ENCODE data around the gene PLD5.
"Not testable (repeated sequence)": the region's sequence is repeated elsewhere in the genome, so short reads cannot be mapped to it uniquely, and the experiment has no call there.

Gene PLD5

DNA sequence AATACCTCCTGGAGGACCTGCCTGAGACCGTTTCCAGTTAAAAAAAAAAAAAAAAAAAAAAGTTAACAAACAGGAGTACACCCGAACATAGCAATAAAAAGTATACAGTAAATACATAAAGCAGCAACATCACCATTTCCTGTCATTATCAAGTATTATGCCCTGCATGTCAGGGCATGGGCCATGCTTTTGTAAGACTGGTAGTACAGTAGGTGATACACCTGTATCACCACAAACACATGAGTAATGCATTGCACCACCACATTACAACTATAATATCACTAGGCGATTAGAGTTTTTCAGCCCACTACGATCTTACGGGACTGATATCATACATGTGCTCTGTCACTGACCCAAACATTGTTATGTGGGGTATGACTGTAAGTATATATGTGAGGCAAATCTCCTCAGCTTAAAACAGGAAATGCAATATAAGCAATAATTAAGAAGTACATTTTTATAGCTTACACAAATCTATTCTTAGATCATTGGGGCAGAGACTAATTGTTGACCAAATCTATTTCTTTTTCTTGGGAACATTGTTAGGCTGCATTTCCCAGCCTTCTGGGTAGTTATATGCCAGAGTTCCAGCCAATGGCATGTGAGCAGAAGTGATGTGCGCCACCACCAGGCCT is 98.1 kb downstream of the PLD5 start:
- Mint-ChIP-seq H3K4me1 (ENCODE audit: low read depth) (no peaks in the 10 kb centered on the region), H3K36me3 (ENCODE audit: low read depth) (no peaks in the 10 kb centered on the region), H3K27ac (no peak overlapping the region), H3K9me3 (no peaks in the 10 kb centered on the region), H3K27me3 (ENCODE audit: low read depth) (no peaks in the 10 kb centered on the region), H3K4me3 (no peak overlapping the region)
- no peak for DNase-seq (ENCODE audit: low spot score)

- H3K9me3 Mint-ChIP-seq: no peaks in the 10 kb centered on the region
- DNase-seq (ENCODE audit: low spot score): no peak
- no peaks in the 10 kb centered on the region for H3K27me3 Mint-ChIP-seq (ENCODE audit: low read depth)
- no peaks in the 10 kb centered on the region for H3K4me1 Mint-ChIP-seq (ENCODE audit: low read depth)
- no peaks in the 10 kb centered on the region for H3K36me3 Mint-ChIP-seq (ENCODE audit: low read depth)
- H3K27ac Mint-ChIP-seq: no peak overlapping the region
- H3K4me3 Mint-ChIP-seq: no peak overlapping the region
Observed at GRCh38 chr1:242425232-242425631, 99.3 kb downstream of the PLD5 start.

DNA sequence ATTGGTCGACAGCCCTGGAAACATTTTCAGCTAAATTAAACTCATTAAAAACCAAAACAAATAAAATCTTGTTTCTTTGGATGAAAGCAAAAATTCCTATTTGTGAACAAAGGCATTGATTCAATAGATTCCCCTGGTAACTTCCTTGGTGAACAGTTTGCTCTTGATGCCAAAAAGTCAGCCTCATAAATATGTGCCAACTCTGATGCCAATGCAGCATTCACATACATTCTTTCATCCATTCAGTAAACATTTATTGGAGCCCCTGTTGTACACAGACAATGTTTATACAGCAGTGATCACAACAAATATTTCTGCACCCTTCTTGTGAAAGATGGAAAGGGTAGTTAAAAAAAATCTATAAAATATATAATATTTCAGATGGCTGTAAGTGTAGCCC is 107.8 kb downstream of the PLD5 start:
- Mint-ChIP-seq H3K27me3 (ENCODE audit: low read depth) (no peaks in the 10 kb centered on the region), H3K4me1 (ENCODE audit: low read depth) (no peaks in the 10 kb centered on the region), H3K36me3 (ENCODE audit: low read depth) (no peaks in the 10 kb centered on the region), H3K9me3 (no peaks in the 10 kb centered on the region), H3K27ac (no peak overlapping the region), H3K4me3 (no peak overlapping the region)
- no peak for DNase-seq (ENCODE audit: low spot score)

DNA sequence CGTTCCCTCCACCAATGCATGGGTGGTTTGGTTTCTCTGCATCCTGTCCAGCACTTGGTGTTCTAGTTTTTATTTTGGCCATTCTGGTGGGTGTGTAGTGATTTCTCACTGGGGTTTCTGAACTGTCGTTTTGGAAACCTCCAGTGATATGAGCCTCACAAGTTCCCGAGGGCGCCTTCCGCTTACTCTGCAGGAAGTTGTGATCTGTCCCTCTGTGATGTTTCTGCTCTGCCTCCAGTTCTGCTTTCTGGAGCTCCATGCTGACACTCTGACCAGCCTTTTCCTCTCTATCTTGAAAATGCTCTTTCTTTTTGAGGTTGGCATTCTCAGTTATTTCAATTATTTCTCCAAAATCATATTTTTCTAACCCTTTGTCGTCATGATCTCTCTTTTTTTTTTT is 111.6 kb downstream of the PLD5 start:
- no peaks in the 10 kb centered on the region for H3K4me1 Mint-ChIP-seq (ENCODE audit: low read depth)
- H3K27me3 Mint-ChIP-seq (ENCODE audit: low read depth): no peaks in the 10 kb centered on the region
- H3K36me3 Mint-ChIP-seq (ENCODE audit: low read depth): no peaks in the 10 kb centered on the region
- H3K9me3 Mint-ChIP-seq: peaks cover 6% of the 10 kb centered on the region
- H3K4me3 Mint-ChIP-seq: no peak overlapping the region
- no peak overlapping the region for H3K27ac Mint-ChIP-seq
- no peak for DNase-seq (ENCODE audit: low spot score)

DNA sequence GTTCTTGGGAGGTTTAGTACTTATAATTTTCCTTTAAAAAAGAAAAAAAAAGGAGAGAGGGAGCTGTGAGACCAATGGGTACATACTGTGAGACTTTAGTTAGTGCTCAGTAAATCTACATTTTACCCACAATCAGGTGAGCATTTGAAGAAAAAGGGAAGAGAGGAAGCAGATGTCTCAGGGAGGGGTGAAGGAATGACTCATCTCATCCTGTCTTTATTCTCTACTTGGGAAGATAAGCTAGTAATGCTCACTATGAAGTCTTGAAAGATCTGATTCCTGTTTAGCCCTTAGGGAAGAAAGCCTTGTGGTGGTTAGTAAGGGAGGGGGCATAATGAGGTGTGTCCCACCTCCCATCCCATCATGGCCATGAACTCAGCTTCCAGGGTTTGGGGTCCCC is 112.6 kb downstream of the PLD5 start:
- Mint-ChIP-seq H3K27me3 (ENCODE audit: low read depth) (no peaks in the 10 kb centered on the region), H3K27ac (no peak overlapping the region), H3K4me3 (no peak overlapping the region), H3K36me3 (ENCODE audit: low read depth) (no peaks in the 10 kb centered on the region), H3K9me3 (peaks cover 6% of the 10 kb centered on the region), H3K4me1 (ENCODE audit: low read depth) (no peaks in the 10 kb centered on the region)
- DNase-seq (ENCODE audit: low spot score): no peak

- no peaks in the 10 kb centered on the region for H3K36me3 Mint-ChIP-seq (ENCODE audit: low read depth)
- no peak overlapping the region for H3K27ac Mint-ChIP-seq
- H3K4me1 Mint-ChIP-seq (ENCODE audit: low read depth): no peaks in the 10 kb centered on the region
- no peak overlapping the region for H3K4me3 Mint-ChIP-seq
- H3K27me3 Mint-ChIP-seq (ENCODE audit: low read depth): no peaks in the 10 kb centered on the region
- DNase-seq (ENCODE audit: low spot score): no peak
- H3K9me3 Mint-ChIP-seq: peaks cover 9% of the 10 kb centered on the region
Observed at GRCh38 chr1:242405947-242406346, 118.5 kb downstream of the PLD5 start.

- H3K9me3 Mint-ChIP-seq: peaks cover 6% of the 10 kb centered on the region
- H3K4me3 Mint-ChIP-seq: no peak overlapping the region
- no peaks in the 10 kb centered on the region for H3K4me1 Mint-ChIP-seq (ENCODE audit: low read depth)
- no peaks in the 10 kb centered on the region for H3K36me3 Mint-ChIP-seq (ENCODE audit: low read depth)
- no peak overlapping the region for H3K27ac Mint-ChIP-seq
- DNase-seq (ENCODE audit: low spot score): no peak
- no peaks in the 10 kb centered on the region for H3K27me3 Mint-ChIP-seq (ENCODE audit: low read depth)
Observed at GRCh38 chr1:242404296-242404695, 120.2 kb downstream of the PLD5 start.

GRCh38 chr1:242402956-242403355 is 121.5 kb downstream of the PLD5 start:
- peaks cover 3% of the 10 kb centered on the region for H3K9me3 Mint-ChIP-seq
- no peaks in the 10 kb centered on the region for H3K36me3 Mint-ChIP-seq (ENCODE audit: low read depth)
- H3K27ac Mint-ChIP-seq: no peak overlapping the region
- no peaks in the 10 kb centered on the region for H3K27me3 Mint-ChIP-seq (ENCODE audit: low read depth)
- DNase-seq (ENCODE audit: low spot score): no peak
- H3K4me3 Mint-ChIP-seq: no peak overlapping the region
- no peaks in the 10 kb centered on the region for H3K4me1 Mint-ChIP-seq (ENCODE audit: low read depth)

DNA sequence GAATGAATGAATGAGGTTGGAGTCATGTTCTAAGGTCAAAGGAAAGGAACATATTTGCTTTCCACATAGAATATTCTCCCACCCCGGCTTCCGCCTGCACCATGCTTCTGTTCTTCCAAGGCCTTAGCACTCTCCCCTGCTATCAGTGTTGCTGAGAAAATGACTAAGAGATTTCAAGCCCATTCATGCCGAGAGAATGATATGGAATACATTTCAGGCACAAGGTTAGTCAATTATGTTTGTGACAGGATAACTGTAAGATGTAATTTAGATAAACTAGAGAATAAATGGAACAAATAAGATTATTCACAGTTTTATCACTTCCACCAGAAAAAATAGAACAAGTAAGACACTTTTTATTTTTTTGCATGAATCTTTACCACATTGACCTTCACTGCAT is 122.6 kb downstream of the PLD5 start:
- Mint-ChIP-seq H3K27ac (no peak overlapping the region), H3K9me3 (peaks cover 3% of the 10 kb centered on the region)

DNA sequence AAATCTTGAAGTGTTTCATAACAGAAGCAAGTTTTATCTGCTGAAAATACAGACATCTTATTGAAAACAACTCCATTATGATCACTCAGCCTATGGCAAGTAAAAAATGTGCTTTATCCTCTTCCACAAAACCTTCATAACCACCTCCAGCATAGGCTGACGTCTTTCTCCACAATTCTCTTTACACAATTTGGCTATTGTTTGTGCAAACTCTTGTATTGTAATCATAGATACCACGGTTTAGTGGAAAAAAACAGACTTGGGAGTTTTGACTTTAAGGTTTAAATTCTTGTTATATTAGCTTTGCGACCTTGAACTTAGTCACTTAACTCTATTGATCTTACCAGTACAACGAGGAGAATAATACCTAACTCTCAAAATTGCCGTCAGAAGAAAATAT is 126.1 kb downstream of the PLD5 start:
- H3K27ac Mint-ChIP-seq: no peak overlapping the region
- no peaks in the 10 kb centered on the region for H3K27me3 Mint-ChIP-seq (ENCODE audit: low read depth)
- H3K4me3 Mint-ChIP-seq: no peak overlapping the region
- no peaks in the 10 kb centered on the region for H3K4me1 Mint-ChIP-seq (ENCODE audit: low read depth)
- no peak for DNase-seq (ENCODE audit: low spot score)
- H3K9me3 Mint-ChIP-seq: no peaks in the 10 kb centered on the region
- no peaks in the 10 kb centered on the region for H3K36me3 Mint-ChIP-seq (ENCODE audit: low read depth)

More for the DNA sequence above, 122.6 kb downstream of the PLD5 start:
- Mint-ChIP-seq H3K27me3 (ENCODE audit: low read depth) (no peaks in the 10 kb centered on the region), H3K36me3 (ENCODE audit: low read depth) (no peaks in the 10 kb centered on the region), H3K4me3 (no peak overlapping the region), H3K4me1 (ENCODE audit: low read depth) (no peaks in the 10 kb centered on the region)
- no peak for DNase-seq (ENCODE audit: low spot score)

DNA sequence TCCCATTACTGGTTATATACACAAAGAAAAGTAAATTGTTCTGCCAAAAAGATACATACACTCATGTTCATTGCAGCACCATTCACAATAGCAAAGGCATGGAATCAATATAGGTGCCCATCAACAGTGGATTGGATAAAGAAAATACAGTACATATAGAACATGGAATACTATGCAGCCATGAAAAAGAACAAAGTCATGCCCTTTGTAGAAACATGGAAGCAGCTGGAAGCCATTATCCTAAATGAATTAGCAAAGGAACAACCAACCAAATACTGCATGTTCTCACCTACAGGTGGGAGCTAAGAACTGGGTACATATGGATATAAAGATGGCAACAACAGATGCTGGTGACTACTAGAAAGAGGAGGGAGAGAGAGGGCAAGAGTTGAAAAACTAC is 132.6 kb downstream of the PLD5 start:
- no peaks in the 10 kb centered on the region for H3K27me3 Mint-ChIP-seq (ENCODE audit: low read depth)
- H3K36me3 Mint-ChIP-seq (ENCODE audit: low read depth): no peaks in the 10 kb centered on the region
- DNase-seq (ENCODE audit: low spot score): no peak
- H3K27ac Mint-ChIP-seq: no peak overlapping the region
- no peaks in the 10 kb centered on the region for H3K4me1 Mint-ChIP-seq (ENCODE audit: low read depth)
- H3K9me3 Mint-ChIP-seq: no peaks in the 10 kb centered on the region
- H3K4me3 Mint-ChIP-seq: no peak overlapping the region

- H3K4me1 Mint-ChIP-seq (ENCODE audit: low read depth); H3K27ac Mint-ChIP-seq; H3K36me3 Mint-ChIP-seq (ENCODE audit: low read depth); H3K4me3 Mint-ChIP-seq; DNase-seq (ENCODE audit: low spot score); H3K27me3 Mint-ChIP-seq (ENCODE audit: low read depth): not testable (repeated sequence)
- H3K9me3 Mint-ChIP-seq: peaks cover 12% of the 10 kb centered on the region
Observed at GRCh38 chr1:242376121-242376520, 148.4 kb downstream of the PLD5 start.

- H3K27me3 Mint-ChIP-seq (ENCODE audit: low read depth); H3K4me3 Mint-ChIP-seq; H3K4me1 Mint-ChIP-seq (ENCODE audit: low read depth); H3K36me3 Mint-ChIP-seq (ENCODE audit: low read depth); DNase-seq (ENCODE audit: low spot score); H3K27ac Mint-ChIP-seq; H3K9me3 Mint-ChIP-seq: not testable (repeated sequence)
Observed at GRCh38 chr1:242350446-242350845, 174.1 kb downstream of the PLD5 start.

DNA sequence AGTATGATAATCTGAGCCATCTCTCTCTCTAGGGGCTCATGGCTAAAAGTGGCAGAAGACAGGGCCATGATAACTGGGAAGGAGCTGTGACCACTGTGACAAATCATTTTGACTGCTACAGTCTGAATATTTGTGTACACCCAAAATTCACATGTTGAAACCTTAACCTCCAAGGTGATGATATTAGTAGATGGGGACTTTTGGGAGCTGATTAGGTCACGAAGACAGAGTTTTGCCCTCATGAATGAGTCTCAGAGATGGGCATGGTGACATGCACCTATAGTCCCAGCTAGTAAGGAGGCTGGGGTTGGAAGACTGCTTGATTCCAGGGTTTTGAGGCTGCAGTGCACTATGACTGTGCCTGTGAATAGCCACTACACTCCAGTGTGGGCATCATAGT is 174.9 kb downstream of the PLD5 start:
- Mint-ChIP-seq H3K27me3 (ENCODE audit: low read depth) (no peaks in the 10 kb centered on the region), H3K4me1 (ENCODE audit: low read depth) (no peaks in the 10 kb centered on the region)

DNA sequence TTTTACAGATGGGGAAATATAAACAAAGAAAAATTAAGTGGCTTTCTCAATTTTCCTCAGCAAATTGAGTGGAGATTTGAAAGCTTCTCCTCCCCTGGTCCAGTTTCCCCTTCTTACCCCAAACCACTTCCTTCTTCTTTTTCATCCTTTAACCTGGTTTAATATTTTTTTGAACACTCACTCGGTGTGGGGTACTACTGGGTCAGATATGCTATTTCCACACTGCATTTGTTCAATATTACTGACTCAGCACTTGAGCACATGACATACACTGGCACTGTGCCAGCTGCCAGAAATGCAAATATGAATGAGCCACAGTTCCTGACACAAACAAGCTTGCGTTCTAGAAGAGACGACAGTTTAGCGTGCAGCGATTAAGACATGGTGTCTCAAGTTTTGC is 193.6 kb downstream of the PLD5 start:
- not testable (repeated sequence) for H3K9me3 Mint-ChIP-seq; H3K4me3 Mint-ChIP-seq; H3K27ac Mint-ChIP-seq; DNase-seq (ENCODE audit: low spot score); H3K4me1 Mint-ChIP-seq (ENCODE audit: low read depth); H3K27me3 Mint-ChIP-seq (ENCODE audit: low read depth); H3K36me3 Mint-ChIP-seq (ENCODE audit: low read depth)

More for the DNA sequence above, 174.9 kb downstream of the PLD5 start:
- H3K36me3 Mint-ChIP-seq (ENCODE audit: low read depth): no peaks in the 10 kb centered on the region
- no peak overlapping the region for H3K4me3 Mint-ChIP-seq
- peaks cover 11% of the 10 kb centered on the region for H3K9me3 Mint-ChIP-seq
- no peak for DNase-seq (ENCODE audit: low spot score)
- H3K27ac Mint-ChIP-seq: no peak overlapping the region

All from T-helper 2 cell treated with Interferon-gamma antibody and Interleukin-4, amounts not matched to agents 5 μg/mL and 100 μg/mL, for 36 hours (primary cell).